Keratinocyte (primary cell): ENCODE measurements around the gene CD59. TPM values are rescaled to one million over a fixed set of nuclear protein-coding genes. Genes with fewer than 3 reads are reported as not detected.
"Not testable (repeated sequence)": the region's sequence is repeated elsewhere in the genome, so short reads cannot be mapped to it uniquely, and the experiment has no call there.

ENCODE experiments used
- DNase-seq: peaks from one replicate; pipeline ENCODE4 v3.0.0-alpha.2; 2011; ENCODE audit warnings: low read depth, missing footprints, low spot score
- FAIRE-seq: peaks from 2 replicates; lab custom pipeline; 2011; peaks lifted over from hg19 to GRCh38; lab: Jason Lieb, UNC
- H2AFZ ChIP-seq: 2 replicates; pipeline ENCODE4 v1.6.0; 2012; ENCODE audit warnings: low read length, control low read depth, inconsistent platforms; ENCODE audit not compliant: control insufficient read depth
- H3K27ac ChIP-seq: 2 replicates; pipeline ENCODE4 v1.5.1; 2011; ENCODE audit warnings: low read length; ENCODE audit not compliant: control insufficient read depth, insufficient read depth
- H3K27me3 ChIP-seq: 3 replicates; pipeline ENCODE4 v1.6.0; 2011; ENCODE audit warnings: low read length; ENCODE audit not compliant: control insufficient read depth, insufficient read depth; ENCODE audit errors: extremely low read depth
- H3K36me3 ChIP-seq, 2 experiments: 2 replicates in 1 of 2; 3 replicates in 1 of 2; pipeline ENCODE4 v1.5.1; 2011; ENCODE audit warnings: low read length in 2 of 2, mild to moderate bottlenecking in 1 of 2; ENCODE audit not compliant: control insufficient read depth in 2 of 2, insufficient read depth in 2 of 2; ENCODE audit errors: extremely low read depth in 1 of 2
- H3K4me1 ChIP-seq: 3 replicates; pipeline ENCODE4 v1.5.1; 2011; ENCODE audit warnings: low read length; ENCODE audit not compliant: control insufficient read depth, insufficient read depth; ENCODE audit errors: extremely low read depth
- H3K4me2 ChIP-seq: 3 replicates; pipeline ENCODE4 v1.6.0; 2011; ENCODE audit warnings: low read depth, low read length; ENCODE audit not compliant: control insufficient read depth, insufficient read depth; ENCODE audit errors: extremely low read depth
- H3K4me3 ChIP-seq, 3 experiments: fragments of 200-600 bp in 1 of 3; sonication (generic) in 1 of 3; 2 replicates in 2 of 3; 3 replicates in 1 of 3; pipeline ENCODE4 v1.5.1; 2011 to 2016; ENCODE audit warnings: low read length in 3 of 3, mild to moderate bottlenecking in 3 of 3, control low read depth in 2 of 3, inconsistent platforms in 1 of 3, low read depth in 1 of 3, mixed read lengths in 1 of 3, mixed run types in 1 of 3, moderate library complexity in 1 of 3; ENCODE audit not compliant: control insufficient read depth in 2 of 3, insufficient read depth in 2 of 3; ENCODE audit errors: extremely low read depth in 1 of 3
- H3K79me2 ChIP-seq: 2 replicates; pipeline ENCODE4 v1.6.0; 2012; ENCODE audit warnings: low read length; ENCODE audit not compliant: control insufficient read depth, insufficient read depth
- H3K9ac ChIP-seq: 3 replicates; pipeline ENCODE4 v1.6.0; 2011; ENCODE audit warnings: low read length; ENCODE audit not compliant: control insufficient read depth, insufficient read depth; ENCODE audit errors: extremely low read depth
- H3K9me1 ChIP-seq: 3 replicates; pipeline ENCODE4 v1.6.0; 2011; ENCODE audit warnings: low read length; ENCODE audit not compliant: control insufficient read depth, insufficient read depth; ENCODE audit errors: extremely low read depth
- H3K9me3 ChIP-seq: 2 replicates; pipeline ENCODE4 v1.5.1; 2012; ENCODE audit warnings: low read depth, low read length; ENCODE audit not compliant: control insufficient read depth
- H4K20me1 ChIP-seq: 3 replicates; pipeline ENCODE4 v1.6.0; 2011; ENCODE audit warnings: low read length; ENCODE audit not compliant: control insufficient read depth, insufficient read depth; ENCODE audit errors: extremely low read depth
- CTCF ChIP-seq, 3 experiments: IDR thresholded peaks in 1 of 3; conservative IDR thresholded peaks in 1 of 3; optimal IDR thresholded peaks in 1 of 3; 2 replicates in 2 of 3; 3 replicates in 1 of 3; pipeline versions ENCODE3 to v1.5.1; 2011; ENCODE audit warnings: low read length in 3 of 3, mild to moderate bottlenecking in 3 of 3, moderate library complexity in 2 of 3, control low read depth in 1 of 3, inconsistent platforms in 1 of 3; ENCODE audit not compliant: insufficient read depth in 2 of 3; ENCODE audit errors: extremely low read depth in 1 of 3
- EZH2 ChIP-seq: IDR thresholded peaks from one replicate; pipeline ENCODE4 v1.6.1; 2012; ENCODE audit warnings: inconsistent platforms, mild to moderate bottlenecking, low read length, moderate library complexity
- dilution Hi-C: fragments of 300-500 bp; cut with MboI; formaldehyde crosslinking; loops from one replicate; pipeline ENCODE4 v1.7.0; 2020; ENCODE audit warnings: low sequenced_read_pairs; ENCODE audit not compliant: extremely low pct_ligation_motif_present
- polyA plus RNA-seq, 5 experiments: library from polyadenylated mRNA; depleted of rRNA in 3 of 5; stranded (reverse) in 3 of 5; stranded (forward) in 1 of 5; unstranded in 1 of 5; fragments of >200 nt; gene quantifications; 1 replicate in 1 of 5; 2 replicates in 3 of 5; 3 replicates in 1 of 5; pipeline versions ENCODE4 v1.2.1 to v1.2.3, GENCODE V29; 2011 to 2012; ENCODE audit warnings: missing spikeins in 2 of 5, low read depth in 1 of 5, low replicate concordance in 1 of 5

The CD59 gene
- polyA plus RNA-seq, 1 donor (not counting 4 experiments of a cell fraction or from before 2014, with no cell fraction given) = 1,349 TPM

GRCh38 chr11:33709466-33709865 lies 26.8 kb downstream of the CD59 start:
- DNase-seq = no peak
- Histone ChIP-seq H3K36me3 (peaks cover 36 to 55% of the 10 kb centered on the region in 2 experiments), H3K27me3 (no peaks in the 10 kb centered on the region), H2AFZ (no peak overlapping the region), H3K9ac (no peak overlapping the region), H4K20me1 (no peaks in the 10 kb centered on the region), H3K4me1 (peaks cover 29% of the 10 kb centered on the region), H3K9me1 (no peaks in the 10 kb centered on the region), H3K79me2 (peaks cover 38% of the 10 kb centered on the region), H3K9me3 (no peaks in the 10 kb centered on the region), H3K4me3 (no peak overlapping the region), H3K27ac (no peak overlapping the region), H3K4me2 (no peak overlapping the region)
- TF ChIP-seq CTCF (optimal IDR thresholded peaks at IDR 0.05 in 1 of 3, IDR thresholded peaks at IDR 0.05 in 1 of 3, conservative IDR thresholded peaks at IDR 0.05 in 1 of 3; ENCODE audit: extremely low read depth in 1 of 3, insufficient read depth in 2 of 3, low read length in 3 of 3) (no peak), EZH2 (no peak)
- dilution Hi-C loops = no loop called here
- no peak for FAIRE-seq

- Histone ChIP-seq H3K9me3 (no peaks in the 10 kb centered on the region), H2AFZ (no peak overlapping the region), H4K20me1 (no peaks in the 10 kb centered on the region), H3K27me3 (no peaks in the 10 kb centered on the region), H3K4me2 (no peak overlapping the region), H3K79me2 (peaks cover 37% of the 10 kb centered on the region), H3K9me1 (no peaks in the 10 kb centered on the region), H3K4me1 (peaks cover 34% of the 10 kb centered on the region), H3K9ac (no peak overlapping the region), H3K27ac (no peak overlapping the region), H3K4me3 (no peak overlapping the region), H3K36me3 (peaks cover 39 to 52% of the 10 kb centered on the region in 2 experiments)
- TF ChIP-seq CTCF (optimal IDR thresholded peaks at IDR 0.05 in 1 of 3, IDR thresholded peaks at IDR 0.05 in 1 of 3, conservative IDR thresholded peaks at IDR 0.05 in 1 of 3; ENCODE audit: extremely low read depth in 1 of 3, insufficient read depth in 2 of 3, low read length in 3 of 3) (no peak), EZH2 (no peak)
- no peak for FAIRE-seq
- no peak for DNase-seq
- dilution Hi-C loops = no loop called here
Measured at GRCh38 chr11:33708985-33709384, 27.2 kb downstream of the CD59 start.

DNA sequence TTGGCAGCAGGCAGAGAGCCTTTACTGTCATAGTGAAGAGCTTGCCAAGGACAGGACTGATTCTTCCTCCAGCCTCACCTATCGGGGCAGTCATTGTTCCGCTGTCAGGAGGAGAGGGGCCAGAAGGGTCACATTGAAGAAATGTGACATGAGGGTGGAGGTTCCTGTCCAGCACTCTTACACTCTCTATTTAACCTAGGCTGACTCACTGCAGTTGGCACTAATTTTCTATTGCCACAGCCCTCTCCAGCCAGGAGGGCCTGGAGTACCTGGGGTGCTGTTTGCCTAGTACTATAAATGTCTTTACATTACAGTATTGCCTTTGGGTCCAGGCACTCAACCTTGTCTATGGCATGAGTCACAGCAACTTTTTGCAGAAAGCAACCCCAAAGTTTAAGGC lies 28.4 kb downstream of the CD59 start:
- DNase-seq, H3K4me2 ChIP-seq, H3K27me3 ChIP-seq, H3K4me3 ChIP-seq, H3K27ac ChIP-seq, H3K9ac ChIP-seq, dilution Hi-C loops, H3K9me3 ChIP-seq, H4K20me1 ChIP-seq, H2AFZ ChIP-seq, H3K9me1 ChIP-seq: not testable (repeated sequence)
- Histone ChIP-seq H3K79me2 (peaks cover 26% of the 10 kb centered on the region), H3K4me1 (peaks cover 46% of the 10 kb centered on the region), H3K36me3 (peaks cover 33 to 44% of the 10 kb centered on the region in 2 experiments)
- FAIRE-seq = peak; percentile 73
